GM19324 (cell line): ENCODE data around the gene RANGAP1.
A peak's percentile ranks its signal among the peaks of the same experiment; 100 is the strongest.

Experiments used
- ATAC-seq: cut with Tn5 transposase; IDR thresholded peaks from one replicate; pipeline ENCODE4 v1.9.1; 2021; ENCODE audit warnings: mild to moderate bottlenecking, moderate library complexity; ENCODE audit not compliant: unreplicated experiment, low FRiP score

Gene RANGAP1

GRCh38 chr22:41285820-41286638 is at the start of gene RANGAP1:
Gene RANGAP1, minus strand, starts transcription at chr22:41286187. Its CDS starts 5,143 bp downstream, at chr22:41281044.
- ATAC-seq = peak; percentile 95

GRCh38 chr22:41334951-41335635 is 49.1 kb upstream of the RANGAP1 start:
- ATAC-seq = no peak

GRCh38 chr22:41334215-41334614 is 48.2 kb upstream of the RANGAP1 start:
- no peak for ATAC-seq

GRCh38 chr22:41333806-41334205 is 47.8 kb upstream of the RANGAP1 start:
- no peak for ATAC-seq

- no peak for ATAC-seq
Measured at GRCh38 chr22:41332217-41332939, 46.4 kb upstream of the RANGAP1 start.

GRCh38 chr22:41330169-41330568 is 44.2 kb upstream of the RANGAP1 start:
- no peak for ATAC-seq

- no peak for ATAC-seq
Measured at GRCh38 chr22:41327124-41327523, 41.1 kb upstream of the RANGAP1 start.

- ATAC-seq = no peak
Measured at GRCh38 chr22:41324821-41325528, 39.0 kb upstream of the RANGAP1 start.

- ATAC-seq = no peak
Measured at GRCh38 chr22:41320416-41321240, 34.6 kb upstream of the RANGAP1 start.

- ATAC-seq = no peak
Measured at GRCh38 chr22:41315586-41315985, 29.6 kb upstream of the RANGAP1 start.

- no peak for ATAC-seq
Measured at GRCh38 chr22:41314821-41315220, 28.8 kb upstream of the RANGAP1 start.

- ATAC-seq = no peak
Measured at GRCh38 chr22:41311487-41311886, 25.5 kb upstream of the RANGAP1 start.

GRCh38 chr22:41310336-41310735 is 24.3 kb upstream of the RANGAP1 start:
- ATAC-seq = no peak

GRCh38 chr22:41308544-41308947 is 22.6 kb upstream of the RANGAP1 start:
- no peak for ATAC-seq

- ATAC-seq = no peak
Measured at GRCh38 chr22:41308054-41308453, 22.1 kb upstream of the RANGAP1 start.

GRCh38 chr22:41305646-41306045 is 19.7 kb upstream of the RANGAP1 start:
- no peak for ATAC-seq

GRCh38 chr22:41302811-41303210 is 16.8 kb upstream of the RANGAP1 start:
- ATAC-seq = no peak

- peak; percentile 16 for ATAC-seq
Measured at GRCh38 chr22:41302021-41302767, 16.2 kb upstream of the RANGAP1 start.
